Measurements from ENCODE around the gene FHOD3.

DNA sequence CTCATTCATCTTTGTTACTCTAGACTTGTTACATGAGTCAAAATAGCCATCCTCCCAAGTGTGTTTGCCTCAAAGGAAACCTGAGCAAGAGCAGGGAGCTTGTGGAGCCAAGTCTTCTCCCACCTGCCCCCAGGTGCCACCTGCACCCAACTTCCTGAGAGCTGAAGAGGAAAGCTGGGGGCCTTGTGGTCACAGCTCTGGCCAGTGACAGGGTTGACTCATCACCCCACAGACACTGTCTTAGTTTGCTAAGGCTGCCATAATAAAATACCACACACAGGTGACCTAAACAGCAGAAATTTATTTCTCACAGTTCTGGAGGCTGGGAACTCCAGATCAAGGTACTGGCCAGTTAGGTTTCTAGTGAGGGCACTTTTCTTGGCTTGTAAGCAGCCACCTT is 431.7 kb downstream of the FHOD3 start:
- no peak for TF ChIP-seq POLR2AphosphoS5 (IDR thresholded peaks at IDR 0.05; ENCODE audit: low read depth, low read length)
- TF ChIP-seq, protein P1, sequence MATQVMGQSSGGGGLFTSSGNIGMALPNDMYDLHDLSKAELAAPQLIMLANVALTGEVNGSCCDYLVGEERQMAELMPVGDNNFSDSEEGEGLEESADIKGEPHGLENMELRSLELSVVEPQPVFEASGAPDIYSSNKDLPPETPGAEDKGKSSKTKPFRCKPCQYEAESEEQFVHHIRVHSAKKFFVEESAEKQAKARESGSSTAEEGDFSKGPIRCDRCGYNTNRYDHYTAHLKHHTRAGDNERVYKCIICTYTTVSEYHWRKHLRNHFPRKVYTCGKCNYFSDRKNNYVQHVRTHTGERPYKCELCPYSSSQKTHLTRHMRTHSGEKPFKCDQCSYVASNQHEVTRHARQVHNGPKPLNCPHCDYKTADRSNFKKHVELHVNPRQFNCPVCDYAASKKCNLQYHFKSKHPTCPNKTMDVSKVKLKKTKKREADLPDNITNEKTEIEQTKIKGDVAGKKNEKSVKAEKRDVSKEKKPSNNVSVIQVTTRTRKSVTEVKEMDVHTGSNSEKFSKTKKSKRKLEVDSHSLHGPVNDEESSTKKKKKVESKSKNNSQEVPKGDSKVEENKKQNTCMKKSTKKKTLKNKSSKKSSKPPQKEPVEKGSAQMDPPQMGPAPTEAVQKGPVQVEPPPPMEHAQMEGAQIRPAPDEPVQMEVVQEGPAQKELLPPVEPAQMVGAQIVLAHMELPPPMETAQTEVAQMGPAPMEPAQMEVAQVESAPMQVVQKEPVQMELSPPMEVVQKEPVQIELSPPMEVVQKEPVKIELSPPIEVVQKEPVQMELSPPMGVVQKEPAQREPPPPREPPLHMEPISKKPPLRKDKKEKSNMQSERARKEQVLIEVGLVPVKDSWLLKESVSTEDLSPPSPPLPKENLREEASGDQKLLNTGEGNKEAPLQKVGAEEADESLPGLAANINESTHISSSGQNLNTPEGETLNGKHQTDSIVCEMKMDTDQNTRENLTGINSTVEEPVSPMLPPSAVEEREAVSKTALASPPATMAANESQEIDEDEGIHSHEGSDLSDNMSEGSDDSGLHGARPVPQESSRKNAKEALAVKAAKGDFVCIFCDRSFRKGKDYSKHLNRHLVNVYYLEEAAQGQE (IDR thresholded peaks at IDR 0.05; ENCODE audit: insufficient read depth in 1 of 2, low read depth in 2 of 2, low read length in 2 of 2), result no peak
- no peak for TF ChIP-seq TAF1 (IDR thresholded peaks at IDR 0.05; ENCODE audit: borderline replicate concordance, insufficient read depth, low read length)

All from PFSK-1 (cell line).